Sigmoid colon (tissue), 7 donors: ENCODE data around the gene FILIP1L. TPM values are rescaled to one million over a fixed set of nuclear protein-coding genes. Genes with fewer than 3 reads are reported as not detected.
A peak's percentile ranks its signal among the peaks of the same experiment; 100 is the strongest.

Experiments used
- DNase-seq: peaks from one replicate; pipeline ENCODE4 v3.0.0-alpha.2; 2019
- H3K27ac ChIP-seq, 4 donors: fragments of 200-600 bp; sonication (generic); one replicate each; pipeline ENCODE4 v1.5.1; 2016 to 2019; ENCODE audit warnings: mild to moderate bottlenecking in 1 of 4
- H3K27me3 ChIP-seq, 3 donors: fragments of 200-600 bp; sonication (generic); one replicate each; pipeline ENCODE4 v1.5.1; 2019; ENCODE audit warnings: mild to moderate bottlenecking in 1 of 3
- H3K36me3 ChIP-seq, 4 donors: fragments of 200-600 bp; sonication (generic); one replicate each; pipeline ENCODE4 v1.5.1; 2016 to 2019
- H3K4me1 ChIP-seq, 4 donors: fragments of 200-600 bp; sonication (generic); one replicate each; pipeline ENCODE4 v1.5.1; 2017 to 2019
- H3K4me3 ChIP-seq, 4 donors: fragments of 200-600 bp; sonication (generic); one replicate each; pipeline ENCODE4 v1.5.1; 2017 to 2019; ENCODE audit warnings: mild to moderate bottlenecking in 2 of 4, moderate library complexity in 1 of 4
- H3K9me3 ChIP-seq, 4 donors: fragments of 200-600 bp in 3 of 4; sonication (generic) in 3 of 4; one replicate each; pipeline versions ENCODE4 v1.5.1 to v1.6.1; 2013 to 2019
- CTCF ChIP-seq, 4 experiments: fragments of 450-650 bp in 3 of 4; fragments of 200-600 bp in 1 of 4; IDR thresholded peaks; one replicate each; pipeline ENCODE4 v1.5.1; 2016 to 2019; ENCODE audit warnings: antibody characterized with exemption in 4 of 4, mild to moderate bottlenecking in 3 of 4, moderate library complexity in 2 of 4
- EP300 ChIP-seq, 4 donors: sonication (generic); formaldehyde crosslinking; IDR thresholded peaks; one replicate each; pipeline ENCODE4 v1.6.1; 2017; ENCODE audit warnings: antibody characterized with exemption in 4 of 4
- POLR2A ChIP-seq, 2 donors: fragments of 450-650 bp; IDR thresholded peaks; one replicate each; pipeline ENCODE4 v1.6.1; 2016; ENCODE audit warnings: antibody characterized with exemption in 2 of 2, mild to moderate bottlenecking in 2 of 2, moderate library complexity in 2 of 2
- POLR2AphosphoS5 ChIP-seq, 4 donors: sonication (generic); formaldehyde crosslinking; IDR thresholded peaks; one replicate each; pipeline ENCODE4 v1.6.1; 2017; ENCODE audit warnings: antibody characterized with exemption in 4 of 4
- WGBS, 2 donors: extraction: QIAGEN DNeasy Blood & Tissue Kit; methylation state at CpG; one replicate each; pipeline ENCODE4 v1.1.7; 2013; 5-methylcytosine and 5-hydroxymethylcytosine counted together
- intact Hi-C: fragments of 100-400 bp; cut with DNase I; formaldehyde crosslinking; loops from one replicate; pipeline ENCODE4 v1.15.1; 2023
- polyA plus RNA-seq, 3 donors: library from polyadenylated mRNA; stranded (reverse); fragments of 200-250 nt; gene quantifications; one replicate each; pipeline ENCODE4 v1.2.3, GENCODE V29; 2013
- total RNA-seq, 4 donors: library from RNA; depleted of rRNA; stranded (reverse); fragments of >200 nt; gene quantifications; one replicate each; pipeline ENCODE4 v1.1.0, GENCODE V29; 2016
- donor health status: healthy with polysubstance abuse.
- donor health status: Bipolar disorder and iron deficiency.
- donor health status: healthy.

The FILIP1L gene
- total and polyA plus RNA-seq, 7 donors, result 6.0 to 93.3 (median 42.5) TPM

GRCh38 chr3:99978221-99978620 lies 136.1 kb downstream of the FILIP1L start:
- intact Hi-C loops, result no loop called here
- Histone ChIP-seq H3K27ac (no peak overlapping the region), H3K9me3 (no peaks in the 10 kb centered on the region), H3K4me3 (no peak overlapping the region), H3K36me3 (no peaks in the 10 kb centered on the region), H3K4me1 (no peaks in the 10 kb centered on the region), H3K27me3 (no peaks in the 10 kb centered on the region)
- no peak for TF ChIP-seq CTCF (IDR thresholded peaks at IDR 0.05)
- no peak for TF ChIP-seq EP300 (IDR thresholded peaks at IDR 0.05)
- no peak for DNase-seq
- WGBS, 2 donors, result 96 to 100% methylated on average over 1 of the region's 1 CpG

GRCh38 chr3:99976584-99976983 lies 137.7 kb downstream of the FILIP1L start:
- TF ChIP-seq POLR2A (IDR thresholded peaks at IDR 0.05), result no peak
- TF ChIP-seq EP300 (IDR thresholded peaks at IDR 0.05), result no peak
- no peak for TF ChIP-seq CTCF (IDR thresholded peaks at IDR 0.05)
- TF ChIP-seq POLR2AphosphoS5 (IDR thresholded peaks at IDR 0.05), result no peak
- Histone ChIP-seq H3K4me1 (peaks cover 0 to 6% (median 0%) of the 10 kb centered on the region in 4 donors), H3K36me3 (no peaks in the 10 kb centered on the region), H3K9me3 (no peaks in the 10 kb centered on the region), H3K27me3 (no peaks in the 10 kb centered on the region), H3K27ac (no peak overlapping the region), H3K4me3 (no peak overlapping the region)
- intact Hi-C loops, result no loop called here
- DNase-seq, result no peak

GRCh38 chr3:99974989-99975388 lies 139.3 kb downstream of the FILIP1L start:
- H3K4me3 ChIP-seq, result no peak overlapping the region
- H3K36me3 ChIP-seq, result no peaks in the 10 kb centered on the region
- peaks cover 0 to 6% (median 0%) of the 10 kb centered on the region in 4 donors for H3K4me1 ChIP-seq
- WGBS, 2 donors, result 36 to 83% methylated on average over 2 of the region's 2 CpGs
- no peak for TF ChIP-seq POLR2A (IDR thresholded peaks at IDR 0.05)
- TF ChIP-seq EP300 (IDR thresholded peaks at IDR 0.05), result no peak
- no peak for TF ChIP-seq POLR2AphosphoS5 (IDR thresholded peaks at IDR 0.05)
- no peaks in the 10 kb centered on the region for H3K27me3 ChIP-seq
- intact Hi-C loops, result no loop called here
- H3K27ac ChIP-seq, result no peak overlapping the region
- H3K9me3 ChIP-seq, result no peaks in the 10 kb centered on the region
- no peak for DNase-seq

GRCh38 chr3:99972380-99973104 lies 141.8 kb downstream of the FILIP1L start:
- intact Hi-C loops, result no loop called here
- WGBS, 2 donors, result 83 to 90% methylated on average over 8 of the region's 8 CpGs
- Histone ChIP-seq H3K27ac (peak overlapping the region in 1 of 4 donors; percentile 43), H3K4me3 (no peak overlapping the region), H3K4me1 (peaks cover 0 to 8% (median 3%) of the 10 kb centered on the region in 4 donors), H3K27me3 (no peaks in the 10 kb centered on the region), H3K36me3 (no peaks in the 10 kb centered on the region), H3K9me3 (no peaks in the 10 kb centered on the region)
- no peak for TF ChIP-seq POLR2AphosphoS5 (IDR thresholded peaks at IDR 0.05)
- no peak for TF ChIP-seq POLR2A (IDR thresholded peaks at IDR 0.05)
- no peak for TF ChIP-seq CTCF (IDR thresholded peaks at IDR 0.05)
- TF ChIP-seq EP300 (IDR thresholded peaks at IDR 0.05), result no peak
- DNase-seq, result no peak

- Histone ChIP-seq H3K9me3 (no peaks in the 10 kb centered on the region), H3K27me3 (no peaks in the 10 kb centered on the region), H3K4me3 (no peak overlapping the region), H3K36me3 (no peaks in the 10 kb centered on the region), H3K27ac (no peak overlapping the region), H3K4me1 (peaks cover 0 to 16% (median 9%) of the 10 kb centered on the region in 4 donors)
- intact Hi-C loops, result no loop called here
- WGBS, 2 donors, result 97 to 98% methylated on average over 3 of the region's 3 CpGs
- TF ChIP-seq EP300 (IDR thresholded peaks at IDR 0.05) (no peak), POLR2A (IDR thresholded peaks at IDR 0.05) (no peak), POLR2AphosphoS5 (IDR thresholded peaks at IDR 0.05) (no peak), CTCF (IDR thresholded peaks at IDR 0.05) (no peak)
- no peak for DNase-seq
Measured at GRCh38 chr3:99971761-99972160, 142.5 kb downstream of the FILIP1L start.
